Small intestine (tissue), 7 donors: Measurements from ENCODE around the gene G0S2. TPM values are rescaled to one million over a fixed set of nuclear protein-coding genes. Genes with fewer than 3 reads are reported as not detected.
A peak's percentile ranks its signal among the peaks of the same experiment; 100 is the strongest.

ENCODE experiments used
- DNase-seq, 2 donors: peaks; one replicate each; pipeline versions ENCODE4 v3.0.0 to v3.0.0-alpha.2; 2013
- FAIRE-seq: peaks from 2 replicates; lab custom pipeline; 2012; peaks lifted over from hg19 to GRCh38; lab: Jason Lieb, UNC
- H3K27ac ChIP-seq, 3 donors: one replicate each; pipeline ENCODE4 v1.5.1; 2013; ENCODE audit warnings: low read length in 2 of 3, mild to moderate bottlenecking in 2 of 3, control low read depth in 1 of 3, inconsistent platforms in 1 of 3, low read depth in 1 of 3, moderate library complexity in 1 of 3
- H3K27me3 ChIP-seq, 3 donors: one replicate each; pipeline ENCODE4 v1.6.1; 2013; ENCODE audit warnings: low read length in 3 of 3, inconsistent platforms in 1 of 3; ENCODE audit not compliant: control insufficient read depth in 3 of 3, insufficient read depth in 3 of 3
- H3K36me3 ChIP-seq, 3 donors: one replicate each; pipeline ENCODE4 v1.6.1; 2013; ENCODE audit warnings: low read length in 3 of 3, inconsistent platforms in 1 of 3, low read depth in 1 of 3, mild to moderate bottlenecking in 1 of 3, moderate library complexity in 1 of 3; ENCODE audit not compliant: control insufficient read depth in 3 of 3, insufficient read depth in 2 of 3
- H3K4me1 ChIP-seq, 3 donors: one replicate each; pipeline ENCODE4 v1.6.1; 2013; ENCODE audit warnings: low read length in 2 of 3, inconsistent platforms in 1 of 3, low read depth in 1 of 3, mild to moderate bottlenecking in 1 of 3, moderate library complexity in 1 of 3; ENCODE audit not compliant: control insufficient read depth in 3 of 3, insufficient read depth in 2 of 3
- H3K4me3 ChIP-seq, 3 donors: one replicate each; pipeline ENCODE4 v1.5.1; 2013; ENCODE audit warnings: low read length in 3 of 3, control low read depth in 1 of 3, inconsistent platforms in 1 of 3, low read depth in 1 of 3, mild to moderate bottlenecking in 1 of 3, moderate library complexity in 1 of 3
- H3K9me3 ChIP-seq, 2 donors: one replicate each; pipeline ENCODE4 v1.6.1; 2013; ENCODE audit warnings: low read depth in 1 of 2, low read length in 1 of 2; ENCODE audit not compliant: control insufficient read depth in 2 of 2, insufficient read depth in 1 of 2
- WGBS, 3 donors: extraction: QIAGEN DNeasy Blood & Tissue Kit; methylation state at CpG; one replicate each; pipeline ENCODE4 v1.1.7; 2013; 5-methylcytosine and 5-hydroxymethylcytosine counted together
- polyA plus RNA-seq, 4 donors: library from polyadenylated mRNA; stranded (reverse) in 3 of 4; unstranded in 1 of 4; fragments of 200-250 nt in 3 of 4; fragments of 120-200 nt in 1 of 4; gene quantifications; one replicate each; pipeline versions ENCODE4 v1.2.1 to v1.2.3, GENCODE V29; 2013
- donor health status: healthy with polysubstance abuse.
- donor health status: control.
- donor health status: control.
- donor health status: Bipolar disorder and iron deficiency.
- donor health status: healthy.

G0S2 gene
- polyA plus RNA-seq, 4 donors: 6.9 to 310 (median 75.8) TPM

- no peak overlapping the region for H3K4me3 ChIP-seq
- no peaks in the 10 kb centered on the region for H3K27me3 ChIP-seq
- no peaks in the 10 kb centered on the region for H3K36me3 ChIP-seq
- no peak overlapping the region for H3K27ac ChIP-seq
- no peaks in the 10 kb centered on the region for H3K4me1 ChIP-seq
- FAIRE-seq: no peak
- DNase-seq: no peak
- no peaks in the 10 kb centered on the region for H3K9me3 ChIP-seq
- 81 to 99% (median 88%) methylated on average over 2 of the region's 2 CpGs for whole genome bisulfite sequencing, 3 donors
These were observed 29.9 kb downstream of the G0S2 start for GRCh38 chr1:209705033-209705598.

- no peak for FAIRE-seq
- H3K9me3 ChIP-seq: no peaks in the 10 kb centered on the region
- H3K27me3 ChIP-seq: no peaks in the 10 kb centered on the region
- H3K27ac ChIP-seq: no peak overlapping the region
- no peaks in the 10 kb centered on the region for H3K4me1 ChIP-seq
- DNase-seq: no peak
- no peak overlapping the region for H3K4me3 ChIP-seq
- H3K36me3 ChIP-seq: no peaks in the 10 kb centered on the region
- 95 to 97% (median 96%) methylated on average over 3 of the region's 3 CpGs for WGBS, 3 donors
These were observed 31.4 kb downstream of the G0S2 start for GRCh38 chr1:209706622-209707021.

- Histone ChIP-seq H3K36me3 (no peaks in the 10 kb centered on the region), H3K9me3 (no peaks in the 10 kb centered on the region), H3K27me3 (no peaks in the 10 kb centered on the region), H3K4me3 (no peak overlapping the region), H3K4me1 (no peaks in the 10 kb centered on the region), H3K27ac (no peak overlapping the region)
- FAIRE-seq: no peak
- DNase-seq: no peak
- 88 to 96% (median 94%) methylated on average over 1 of the region's 1 CpG for WGBS, 3 donors
These were observed 32.1 kb downstream of the G0S2 start for GRCh38 chr1:209707308-209707707.

- Histone ChIP-seq H3K27me3 (no peaks in the 10 kb centered on the region), H3K27ac (peak overlapping the region in 1 of 3 donors; percentile 20), H3K9me3 (no peaks in the 10 kb centered on the region), H3K36me3 (no peaks in the 10 kb centered on the region), H3K4me3 (no peak overlapping the region), H3K4me1 (no peaks in the 10 kb centered on the region)
- DNase-seq (no peak), FAIRE-seq (no peak)
- 54 to 76% (median 75%) methylated on average over 4 of the region's 4 CpGs for WGBS, 3 donors
These were observed 33.1 kb downstream of the G0S2 start for GRCh38 chr1:209708297-209708696.

- Histone ChIP-seq H3K27me3 (no peaks in the 10 kb centered on the region), H3K36me3 (no peaks in the 10 kb centered on the region), H3K4me3 (no peak overlapping the region), H3K4me1 (no peaks in the 10 kb centered on the region), H3K9me3 (no peaks in the 10 kb centered on the region), H3K27ac (no peak overlapping the region)
- FAIRE-seq (no peak), DNase-seq (no peak)
- WGBS, 3 donors: 66 to 69% (median 66%) methylated on average over 2 of the region's 2 CpGs
These were observed 34.9 kb downstream of the G0S2 start for GRCh38 chr1:209710093-209710492.

- no peak overlapping the region for H3K4me3 ChIP-seq
- no peak overlapping the region for H3K27ac ChIP-seq
- H3K27me3 ChIP-seq: no peaks in the 10 kb centered on the region
- DNase-seq (no peak), FAIRE-seq (no peak)
- WGBS, 3 donors: 90 to 98% (median 92%) methylated on average over 3 of the region's 3 CpGs
- H3K9me3 ChIP-seq: no peaks in the 10 kb centered on the region
- H3K4me1 ChIP-seq: no peaks in the 10 kb centered on the region
- H3K36me3 ChIP-seq: no peaks in the 10 kb centered on the region
These were observed 35.6 kb downstream of the G0S2 start for GRCh38 chr1:209710847-209711246.

GRCh38 chr1:209714338-209714737 is 39.1 kb downstream of the G0S2 start:
- WGBS, 3 donors: 81 to 87% (median 84%) methylated on average over 2 of the region's 2 CpGs
- H3K27ac ChIP-seq: no peak overlapping the region
- H3K27me3 ChIP-seq: peaks cover 0 to 2% (median 0%) of the 10 kb centered on the region in 3 donors
- no peaks in the 10 kb centered on the region for H3K4me1 ChIP-seq
- H3K4me3 ChIP-seq: no peak overlapping the region
- no peaks in the 10 kb centered on the region for H3K36me3 ChIP-seq
- FAIRE-seq (no peak), DNase-seq (no peak)
- no peaks in the 10 kb centered on the region for H3K9me3 ChIP-seq

GRCh38 chr1:209715314-209715713 is 40.1 kb downstream of the G0S2 start:
- Histone ChIP-seq H3K4me1 (no peaks in the 10 kb centered on the region), H3K36me3 (no peaks in the 10 kb centered on the region), H3K27me3 (peaks cover 0 to 3% (median 0%) of the 10 kb centered on the region in 3 donors), H3K4me3 (no peak overlapping the region), H3K27ac (no peak overlapping the region), H3K9me3 (no peaks in the 10 kb centered on the region)
- no peak for FAIRE-seq
- no peak for DNase-seq

GRCh38 chr1:209717818-209718217 is 42.6 kb downstream of the G0S2 start:
- peaks cover 0 to 3% (median 0%) of the 10 kb centered on the region in 3 donors for H3K27me3 ChIP-seq
- H3K4me1 ChIP-seq: no peaks in the 10 kb centered on the region
- no peak for FAIRE-seq
- no peak overlapping the region for H3K4me3 ChIP-seq
- no peak for DNase-seq
- WGBS, 3 donors: 74 to 87% (median 82%) methylated on average over 2 of the region's 2 CpGs
- no peaks in the 10 kb centered on the region for H3K9me3 ChIP-seq
- H3K27ac ChIP-seq: no peak overlapping the region
- no peaks in the 10 kb centered on the region for H3K36me3 ChIP-seq
